ENCODE results near the gene TYW1B.
"Not testable (repeated sequence)": the region's sequence is repeated elsewhere in the genome, so short reads cannot be mapped to it uniquely, and the experiment has no call there.

TYW1B gene

DNA sequence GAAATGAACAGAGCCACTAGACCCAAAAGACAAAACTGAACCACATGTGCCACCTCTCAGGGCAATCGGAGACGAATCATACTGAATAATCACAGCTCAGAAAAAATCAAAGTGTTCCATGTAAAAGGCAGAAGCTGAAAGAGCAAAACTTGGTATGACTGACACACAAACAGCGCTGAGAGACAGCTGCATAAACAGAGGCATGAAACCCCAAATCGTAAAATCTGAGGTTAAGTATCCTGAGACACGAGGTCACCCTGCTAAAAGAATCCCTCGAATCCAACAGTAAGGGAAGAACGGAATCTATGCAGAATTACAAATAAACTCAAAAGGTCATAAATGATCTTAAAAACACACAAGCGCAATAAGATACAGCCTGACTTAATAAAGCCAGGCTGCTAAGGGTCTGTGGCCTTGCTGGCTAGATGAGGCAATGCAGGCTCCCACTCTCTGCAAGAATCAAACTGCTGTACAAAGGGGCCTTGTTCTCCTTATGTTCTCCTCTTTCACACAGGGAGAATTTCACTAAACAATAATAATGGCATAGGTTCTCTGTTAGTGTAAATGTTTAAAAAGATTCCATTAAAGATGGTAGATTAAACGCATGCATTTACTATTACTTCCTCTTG, 247.7 kb downstream of the TYW1B start:
- in situ Hi-C loops (cut with HindIII; ENCODE audit: low sequenced_read_pairs) = not testable (repeated sequence)

DNA sequence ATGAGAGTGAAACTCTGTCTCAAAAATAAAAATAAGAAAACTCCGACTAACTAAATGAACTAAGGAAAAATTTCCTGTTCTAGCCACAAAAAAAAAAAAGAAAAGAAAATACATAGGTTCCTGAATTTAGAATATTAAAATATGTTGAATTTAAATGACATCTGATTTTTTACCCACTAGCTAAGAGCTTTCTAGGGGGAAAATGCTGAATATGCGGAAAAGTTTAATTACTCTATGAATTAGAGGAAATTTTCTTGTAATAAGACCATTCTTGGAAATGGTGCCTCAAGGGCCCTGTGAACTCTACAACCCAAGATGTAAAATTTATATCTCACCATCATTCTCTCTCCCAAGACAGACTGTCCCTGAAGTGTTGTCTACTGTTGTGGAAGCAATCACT, 250.9 kb downstream of the TYW1B start:
- in situ Hi-C loops (cut with HindIII; ENCODE audit: low sequenced_read_pairs) = no loop called here

GRCh38 chr7:72561988-72562387, 266.0 kb downstream of the TYW1B start:
- in situ Hi-C loops (cut with HindIII; ENCODE audit: low sequenced_read_pairs) = not testable (repeated sequence)

DNA sequence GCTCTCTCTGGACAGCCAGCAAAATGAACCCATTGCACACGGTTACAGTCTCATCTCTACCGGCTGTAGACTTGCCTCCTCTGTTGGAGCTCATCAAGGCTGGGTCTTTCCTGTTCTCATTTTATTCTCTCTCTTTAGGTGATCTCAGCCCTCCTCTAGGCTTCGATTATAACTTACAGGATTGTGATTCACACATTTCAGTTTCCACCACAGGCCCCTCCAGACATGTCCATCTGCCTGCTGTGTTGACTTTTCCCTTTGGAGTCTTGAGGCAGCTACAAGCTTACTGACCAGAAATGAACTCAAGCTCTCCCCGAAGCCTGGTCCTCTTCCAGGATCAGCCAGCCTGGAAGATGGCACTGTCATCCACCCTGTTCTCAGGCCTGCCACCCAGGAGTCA, 268.5 kb downstream of the TYW1B start:
- in situ Hi-C loops (cut with HindIII; ENCODE audit: low sequenced_read_pairs) = not testable (repeated sequence)

DNA sequence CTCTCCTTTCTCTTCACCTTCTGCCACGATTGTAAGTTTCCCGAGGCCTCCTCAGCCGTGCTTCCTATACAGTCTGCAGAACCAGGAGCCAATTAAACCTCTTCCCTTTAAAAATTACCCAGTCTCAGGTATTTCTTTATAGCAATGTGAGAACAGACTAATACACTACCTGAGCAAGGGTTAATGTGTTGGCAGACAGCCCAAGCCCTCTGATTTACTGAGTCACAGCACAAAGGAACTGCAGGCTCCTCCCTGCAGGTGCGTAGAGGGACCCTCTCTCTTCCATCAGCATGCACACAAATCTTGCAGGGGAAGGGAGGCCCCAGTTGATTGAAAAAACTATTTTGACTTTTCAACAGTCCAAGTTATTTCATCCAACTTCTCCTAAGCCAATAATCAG, 271.3 kb downstream of the TYW1B start:
- in situ Hi-C loops (cut with HindIII; ENCODE audit: low sequenced_read_pairs) = not testable (repeated sequence)

GRCh38 chr7:72555238-72555637, 272.8 kb downstream of the TYW1B start:
- in situ Hi-C loops (cut with HindIII; ENCODE audit: low sequenced_read_pairs) = not testable (repeated sequence)

DNA sequence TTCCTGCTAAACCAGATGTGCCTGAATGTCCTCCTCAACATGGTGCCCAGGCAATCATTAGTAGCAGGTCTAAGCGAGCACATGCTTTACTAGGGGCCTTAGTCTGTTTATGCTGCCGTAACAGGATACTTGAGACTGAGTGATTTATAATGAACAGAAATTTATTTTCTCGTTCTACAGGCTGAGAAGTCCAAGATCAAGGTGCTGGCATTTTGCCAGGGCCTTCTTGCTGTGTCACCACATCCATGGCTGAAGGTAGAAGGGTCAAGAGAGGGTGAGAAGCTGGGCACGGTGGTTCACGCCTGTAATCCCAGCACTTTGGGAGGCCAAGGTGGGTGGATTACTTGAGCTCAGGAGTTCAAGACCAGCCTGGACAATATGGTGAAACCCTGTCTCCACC, 273.6 kb downstream of the TYW1B start:
- in situ Hi-C loops (cut with HindIII; ENCODE audit: low sequenced_read_pairs) = not testable (repeated sequence)

DNA sequence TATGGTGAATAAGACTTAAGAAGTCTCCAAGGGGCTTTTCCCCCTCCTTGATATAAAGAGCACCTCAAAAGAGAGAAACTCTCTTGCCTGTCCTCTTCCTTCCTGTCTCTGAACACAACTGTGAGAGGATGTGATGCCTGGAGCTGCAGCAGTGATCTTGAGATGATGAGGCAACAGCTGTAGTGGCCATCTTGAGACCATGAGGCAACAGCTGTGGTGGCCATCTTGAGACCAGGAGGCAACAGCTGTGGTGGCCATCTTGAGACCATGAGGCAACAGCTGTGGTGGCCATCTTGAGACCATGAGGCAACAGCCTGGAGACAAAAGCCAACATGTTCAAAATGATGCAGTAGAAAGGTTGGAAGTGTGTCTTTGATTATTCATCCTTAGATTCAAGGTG, 277.5 kb downstream of the TYW1B start:
- in situ Hi-C loops (cut with HindIII; ENCODE audit: low sequenced_read_pairs) = not testable (repeated sequence)

GRCh38 chr7:72546586-72547237, 281.3 kb downstream of the TYW1B start:
- in situ Hi-C loops (cut with HindIII; ENCODE audit: low sequenced_read_pairs) = not testable (repeated sequence)

- in situ Hi-C loops (cut with HindIII; ENCODE audit: low sequenced_read_pairs) = not testable (repeated sequence)
Observed at GRCh38 chr7:72544531-72544930, 283.5 kb downstream of the TYW1B start.

DNA sequence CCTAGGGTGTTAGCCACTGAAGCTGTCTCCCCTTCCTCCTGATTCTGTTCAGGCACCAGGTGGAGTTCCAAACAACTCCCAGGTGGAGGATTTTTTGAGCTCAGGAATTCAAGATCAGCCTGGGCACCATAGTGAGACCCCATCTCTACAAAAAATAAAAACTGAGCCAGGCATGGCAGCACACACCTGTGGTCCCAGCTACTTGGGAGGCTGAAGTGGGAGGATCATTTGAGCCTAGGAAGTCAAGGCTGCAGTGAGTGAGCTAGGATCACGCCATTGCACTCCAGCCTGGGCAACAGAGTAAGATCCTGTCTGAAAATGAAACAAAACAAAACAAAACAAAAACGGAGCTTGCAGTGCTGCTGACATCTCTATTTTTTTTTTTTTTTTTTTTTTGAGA, 287.1 kb downstream of the TYW1B start:
- in situ Hi-C loops (cut with HindIII; ENCODE audit: low sequenced_read_pairs) = no loop called here

- in situ Hi-C loops (cut with HindIII; ENCODE audit: low sequenced_read_pairs) = no loop called here
Observed at GRCh38 chr7:72540106-72540611, 287.8 kb downstream of the TYW1B start.

DNA sequence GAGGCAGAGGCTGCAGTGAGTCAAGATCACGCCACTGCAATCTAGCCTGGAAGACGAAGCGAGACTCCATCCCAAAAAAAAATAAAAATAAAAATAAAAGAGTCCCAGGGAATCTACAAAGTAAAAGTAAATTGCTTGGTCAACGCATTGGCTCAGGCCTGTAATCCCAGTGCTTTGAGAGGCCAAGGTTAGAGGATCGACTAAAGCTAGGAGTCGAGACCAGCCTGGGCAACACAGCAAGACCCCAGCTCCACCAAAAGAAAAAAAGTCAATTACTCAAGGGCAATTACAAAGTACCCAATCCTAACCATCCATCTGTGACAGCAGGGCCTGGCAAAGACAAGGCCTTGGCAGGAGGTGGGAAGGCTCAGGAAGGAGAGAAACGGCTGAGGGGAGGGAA, 288.3 kb downstream of the TYW1B start:
- in situ Hi-C loops (cut with HindIII; ENCODE audit: low sequenced_read_pairs) = no loop called here

DNA sequence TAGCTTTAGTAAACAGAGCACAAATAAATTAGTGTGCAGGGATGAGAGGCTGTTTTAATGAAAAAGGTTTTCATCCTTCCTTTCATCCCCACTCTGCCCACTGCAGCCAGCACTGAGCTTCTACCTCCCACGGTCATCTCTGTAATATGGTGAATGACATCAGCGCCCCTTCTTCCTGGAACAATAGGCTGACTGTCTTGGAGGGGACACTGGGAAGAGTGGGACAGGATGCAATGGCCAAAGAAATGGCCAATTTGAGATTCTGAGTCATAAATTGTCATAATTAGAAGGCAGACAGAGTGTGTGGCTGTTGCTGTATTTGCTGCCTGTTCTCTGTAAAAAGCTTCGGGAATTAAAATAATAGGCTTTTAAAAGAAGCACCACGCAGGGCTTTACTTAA, 289.1 kb downstream of the TYW1B start:
- in situ Hi-C loops (cut with HindIII; ENCODE audit: low sequenced_read_pairs) = no loop called here

GRCh38 chr7:72538147-72538546, 289.9 kb downstream of the TYW1B start:
- in situ Hi-C loops (cut with HindIII; ENCODE audit: low sequenced_read_pairs) = no loop called here

DNA sequence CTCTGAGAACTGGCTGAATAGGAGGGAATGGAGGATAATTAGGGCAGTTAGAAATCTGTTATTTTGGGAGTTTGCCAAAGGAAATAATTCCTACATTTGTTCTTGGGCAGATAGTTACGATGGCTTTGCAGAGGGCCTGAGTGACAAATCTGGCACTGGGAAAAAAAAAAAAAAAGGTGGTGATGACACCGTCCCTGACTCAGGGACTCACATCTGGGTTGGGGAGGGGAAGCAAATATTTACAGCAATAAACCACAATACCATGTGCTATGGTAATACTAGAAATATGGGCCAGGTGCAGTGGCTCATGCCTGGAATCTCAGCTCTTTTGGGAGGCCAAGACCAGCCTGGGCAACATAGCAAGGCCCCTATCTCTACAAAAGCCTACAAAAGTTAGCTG, 292.0 kb downstream of the TYW1B start:
- in situ Hi-C loops (cut with HindIII; ENCODE audit: low sequenced_read_pairs) = not testable (repeated sequence)

GRCh38 chr7:72531048-72531447, 297.0 kb downstream of the TYW1B start:
- in situ Hi-C loops (cut with HindIII; ENCODE audit: low sequenced_read_pairs) = not testable (repeated sequence)

Data from endothelial cell of hepatic sinusoid (primary cell).